ENCODE results near the gene EEPD1.

GRCh38 chr7:36192877-36193276 is 39.8 kb downstream of the EEPD1 start:
- TF ChIP-seq CTCF (IDR thresholded peaks at IDR 0.05) (no peak), POLR2A (IDR thresholded peaks at IDR 0.05) (no peak)
